Activated naive CD4-positive, alpha-beta T cell treated with anti-CD3 and anti-CD28 coated beads, Interleukin-2, amount 10 ng/mL, durations not matched to agents 7 days and 5 days (primary cell): ENCODE results near the gene STRADA.
"Not testable (repeated sequence)": the region's sequence is repeated elsewhere in the genome, so short reads cannot be mapped to it uniquely, and the experiment has no call there.

Experiments
- CTCF ChIA-PET: fragments of 350-600 bp; sonication (Branson Sonifier 250); formaldehyde crosslinking; loops from one replicate; lab custom pipeline; 2021; ENCODE audit warnings: antibody characterized with exemption; lab: Charles Lee
- DNase-seq: peaks from one replicate; pipeline ENCODE4 v3.0.0-alpha.2; 2020
- H3K27ac Mint-ChIP-seq: one replicate; pipeline ENCODE4 v1.8.0; 2021; ENCODE audit warnings: mild to moderate bottlenecking, moderate library complexity, mixed read lengths
- H3K27me3 Mint-ChIP-seq: one replicate; pipeline ENCODE4 v1.8.0; 2021; ENCODE audit warnings: mild to moderate bottlenecking, mixed read lengths
- H3K36me3 Mint-ChIP-seq: one replicate; pipeline ENCODE4 v1.8.0; 2021; ENCODE audit warnings: mixed read lengths
- H3K4me1 Mint-ChIP-seq: one replicate; pipeline ENCODE4 v1.8.0; 2021; ENCODE audit warnings: mixed read lengths
- H3K4me3 Mint-ChIP-seq: one replicate; pipeline ENCODE4 v1.8.0; 2021; ENCODE audit warnings: mild to moderate bottlenecking, moderate library complexity, mixed read lengths
- H3K9me3 Mint-ChIP-seq: one replicate; pipeline ENCODE4 v1.8.0; 2021; ENCODE audit warnings: mixed read lengths

The STRADA gene

DNA sequence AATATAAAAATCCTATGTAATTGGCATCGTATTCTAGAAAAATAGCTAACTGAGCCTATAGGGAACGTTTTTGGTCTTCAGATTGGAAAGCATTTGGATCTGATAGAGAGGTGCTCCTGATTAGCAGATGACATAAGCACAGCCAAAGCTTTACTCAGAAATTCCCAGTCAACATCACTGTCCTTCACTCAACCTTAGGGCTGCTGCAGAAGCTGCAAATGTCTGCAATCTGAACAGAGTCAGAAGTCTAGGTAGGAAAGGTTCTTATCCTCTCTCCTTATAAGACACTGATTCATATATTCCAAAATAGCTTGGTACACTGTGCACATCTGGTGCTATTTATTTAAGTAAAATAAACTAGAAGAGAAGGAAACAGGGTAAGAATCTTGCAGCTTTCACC is 19.2 kb downstream of the STRADA start:
- no peak for DNase-seq
- no peak overlapping the region for H3K4me3 Mint-ChIP-seq
- peaks cover 26% of the 10 kb centered on the region for H3K36me3 Mint-ChIP-seq
- no peaks in the 10 kb centered on the region for H3K27me3 Mint-ChIP-seq
- no peak overlapping the region for H3K27ac Mint-ChIP-seq
- CTCF ChIA-PET, result interaction anchor here (2.9 kb wide), 1 partner anchor 13 kb away, joined by 19 read pairs; no protein-coding TSS in a partner anchor
- no peaks in the 10 kb centered on the region for H3K9me3 Mint-ChIP-seq
- no peaks in the 10 kb centered on the region for H3K4me1 Mint-ChIP-seq

- not testable (repeated sequence) for H3K9me3 Mint-ChIP-seq, DNase-seq, H3K27me3 Mint-ChIP-seq, H3K4me1 Mint-ChIP-seq, H3K27ac Mint-ChIP-seq, H3K4me3 Mint-ChIP-seq
- CTCF ChIA-PET, result interaction anchor here (0.6 to 2.9 kb wide), 3 partner anchors 10 to 157 kb away, joined by 3 to 19 read pairs (median 3); no protein-coding TSS in a partner anchor
- peaks cover 24% of the 10 kb centered on the region for H3K36me3 Mint-ChIP-seq
These were observed 21.4 kb downstream of the STRADA start for GRCh38 chr17:63720194-63720593.

- CTCF ChIA-PET, result no interaction called here
- Mint-ChIP-seq H3K4me1 (no peaks in the 10 kb centered on the region), H3K4me3 (no peak overlapping the region), H3K27me3 (no peaks in the 10 kb centered on the region), H3K9me3 (no peaks in the 10 kb centered on the region), H3K36me3 (peaks cover 22% of the 10 kb centered on the region), H3K27ac (no peak overlapping the region)
- DNase-seq, result no peak
These were observed 22.6 kb downstream of the STRADA start for GRCh38 chr17:63718988-63719387.

DNA sequence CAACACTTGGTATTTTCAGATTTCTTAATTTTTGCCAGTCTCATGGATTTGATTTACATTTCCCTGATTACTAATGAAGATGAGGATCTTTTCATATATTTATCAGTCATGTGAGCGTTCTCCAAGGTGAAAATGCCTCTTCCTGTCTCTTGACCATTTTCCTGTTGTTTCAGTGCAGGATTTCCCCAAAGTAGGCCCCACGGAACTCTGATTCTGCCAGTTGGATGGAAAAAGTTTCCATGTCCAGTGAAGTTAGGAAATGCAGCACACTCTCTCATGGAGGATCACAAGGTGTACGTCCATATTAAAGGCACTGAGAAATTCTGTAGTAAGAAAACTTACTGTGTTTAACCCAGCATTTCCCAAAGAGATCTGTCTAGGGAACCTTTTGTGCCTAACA is 25.2 kb downstream of the STRADA start:
- Mint-ChIP-seq H3K36me3 (peaks cover 26% of the 10 kb centered on the region), H3K27ac (no peak overlapping the region), H3K27me3 (no peaks in the 10 kb centered on the region), H3K9me3 (no peaks in the 10 kb centered on the region), H3K4me1 (no peaks in the 10 kb centered on the region), H3K4me3 (no peak overlapping the region)
- no peak for DNase-seq
- CTCF ChIA-PET, result no interaction called here

DNA sequence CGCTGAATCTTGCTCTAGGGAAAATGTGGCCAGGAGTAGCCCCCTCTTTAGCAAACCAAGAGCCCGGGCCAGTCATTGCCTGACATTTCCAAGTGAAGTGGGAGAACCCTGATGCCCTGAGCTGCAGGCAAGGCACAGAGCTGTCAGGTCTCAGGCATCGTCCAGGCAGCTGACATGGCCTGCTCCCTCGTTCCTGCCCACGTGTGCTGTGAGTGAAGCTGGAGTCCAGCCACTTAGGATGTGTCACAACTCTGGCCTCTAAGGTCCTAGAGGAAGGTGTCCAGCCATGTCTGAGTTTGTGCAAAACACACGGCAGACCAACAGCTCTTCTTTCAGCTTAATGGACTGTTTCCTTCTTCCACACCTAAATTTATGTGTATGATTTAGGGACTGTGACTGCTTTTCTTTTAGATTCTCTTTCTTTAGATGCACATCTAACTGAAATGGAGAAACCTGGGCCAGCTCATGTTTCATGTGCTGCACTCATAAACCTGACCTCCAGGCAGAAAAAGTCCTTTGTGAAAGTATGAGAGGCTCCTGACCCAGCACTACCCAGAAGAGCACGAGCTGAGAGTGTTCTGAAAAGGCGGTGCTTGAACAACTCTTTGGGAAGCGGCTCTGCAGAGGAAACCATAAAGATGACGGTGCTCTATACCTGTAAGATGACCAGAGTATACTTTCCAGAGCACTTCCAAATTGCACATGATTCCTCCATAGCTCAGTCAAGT is 26.9 kb downstream of the STRADA start:
- Mint-ChIP-seq H3K4me1 (peaks cover 9% of the 10 kb centered on the region), H3K9me3 (no peaks in the 10 kb centered on the region), H3K27me3 (no peaks in the 10 kb centered on the region), H3K36me3 (peaks cover 32% of the 10 kb centered on the region), H3K27ac (no peak overlapping the region), H3K4me3 (no peak overlapping the region)
- no peak for DNase-seq
- CTCF ChIA-PET, result interaction anchor here (0.7 to 1.7 kb wide), 3 partner anchors 14 to 289 kb away, joined by 3 to 6 read pairs (median 3); no protein-coding TSS in a partner anchor

DNA sequence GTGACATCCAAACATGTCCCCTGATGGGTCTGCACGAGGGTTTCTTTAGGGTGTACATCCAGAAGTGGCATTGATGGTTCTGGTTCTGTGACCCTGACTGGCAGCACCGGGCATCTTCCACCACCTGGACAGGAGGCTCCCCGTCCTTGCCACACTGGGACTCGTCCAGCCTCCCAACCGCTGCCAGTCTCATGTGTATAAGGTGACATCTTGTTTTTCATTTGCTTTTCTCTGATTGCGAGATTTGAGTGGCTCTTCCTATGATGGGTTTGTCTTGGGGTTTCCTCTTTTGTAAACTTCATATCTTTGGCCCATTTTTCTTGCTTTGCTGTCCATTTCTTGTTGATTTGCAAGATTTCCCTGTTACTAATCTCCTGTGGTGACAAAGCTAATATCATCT is 32.5 kb downstream of the STRADA start:
- Mint-ChIP-seq H3K36me3 (peaks cover 51% of the 10 kb centered on the region), H3K27me3 (no peaks in the 10 kb centered on the region), H3K4me1 (peaks cover 61% of the 10 kb centered on the region), H3K27ac (peak overlapping the region; percentile 1), H3K9me3 (no peaks in the 10 kb centered on the region), H3K4me3 (no peak overlapping the region)
- DNase-seq, result no peak
- CTCF ChIA-PET, result interaction anchor here (0.7 to 3.9 kb wide), 7 partner anchors 11 to 283 kb away, joined by 3 to 42 read pairs (median 17); partner anchors contain the start of gene MAP3K3

DNA sequence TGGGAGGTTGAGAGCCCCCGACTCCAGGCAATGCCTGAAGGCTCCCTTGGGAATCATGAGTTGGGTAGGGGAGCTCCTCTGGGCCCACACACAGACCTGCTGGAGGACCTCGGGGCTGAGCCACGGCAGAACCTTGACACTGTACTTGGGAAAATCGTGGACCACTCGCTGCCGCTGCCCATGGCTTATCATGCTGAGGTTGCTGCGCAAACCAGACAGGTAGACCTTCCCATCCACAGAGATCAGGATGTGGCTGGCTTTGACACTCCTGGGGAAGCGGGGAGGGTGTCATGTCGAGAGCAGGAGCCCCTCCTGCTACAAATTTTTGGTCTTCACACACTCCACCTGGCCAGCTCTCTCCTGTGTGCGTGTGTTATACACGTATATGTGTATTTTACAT is 34.4 kb downstream of the STRADA start:
- Mint-ChIP-seq H3K4me1 (peaks cover 81% of the 10 kb centered on the region), H3K36me3 (peaks cover 63% of the 10 kb centered on the region), H3K27ac (peak overlapping the region; percentile 83), H3K4me3 (peak overlapping the region; percentile 38), H3K27me3 (no peaks in the 10 kb centered on the region), H3K9me3 (no peaks in the 10 kb centered on the region)
- CTCF ChIA-PET, result interaction anchor here (1.0 to 2.8 kb wide), 3 partner anchors 10 to 281 kb away, joined by 3 to 14 read pairs (median 3); no protein-coding TSS in a partner anchor
- DNase-seq, result no peak

DNA sequence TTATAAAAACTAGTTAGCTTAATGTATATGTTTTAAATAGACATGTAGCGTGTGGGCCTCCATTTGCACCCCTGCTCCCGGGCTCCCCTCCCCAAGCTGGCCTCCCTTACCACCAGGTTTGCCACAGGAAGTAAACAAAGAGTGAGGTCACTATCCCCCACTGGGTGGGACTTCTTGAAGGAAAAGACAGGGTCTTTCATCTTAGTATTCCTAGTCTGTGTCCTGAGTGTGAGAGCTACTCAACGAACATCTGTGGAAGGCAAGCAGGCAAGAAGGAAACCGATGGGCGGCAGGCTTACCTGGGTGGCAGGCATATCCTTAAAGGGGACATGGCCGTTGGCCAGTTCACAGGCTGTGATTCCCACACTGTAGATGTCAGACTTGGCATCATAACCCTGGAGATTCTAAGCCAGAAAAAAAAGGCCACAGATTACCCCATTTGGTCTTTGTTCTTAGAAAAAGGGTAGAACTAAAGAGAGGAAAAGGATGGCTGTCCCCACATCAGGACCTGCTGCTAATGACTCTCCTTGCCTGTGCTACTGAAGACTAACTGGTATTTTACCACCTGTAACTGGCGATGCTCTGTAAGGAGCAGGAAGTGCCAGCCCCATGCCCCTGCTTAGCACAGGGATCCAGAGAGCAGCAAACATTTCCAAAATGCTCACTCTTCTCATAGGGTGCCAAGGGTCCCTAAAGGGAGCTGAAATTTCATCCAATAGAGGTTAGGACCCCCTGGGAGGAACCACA is 35.1 kb downstream of the STRADA start:
- H3K9me3 Mint-ChIP-seq, result no peaks in the 10 kb centered on the region
- DNase-seq, result peak; percentile 48
- H3K27ac Mint-ChIP-seq, result peak overlapping the region; percentile 83
- H3K27me3 Mint-ChIP-seq, result no peaks in the 10 kb centered on the region
- H3K36me3 Mint-ChIP-seq, result peaks cover 60% of the 10 kb centered on the region
- peaks cover 86% of the 10 kb centered on the region for H3K4me1 Mint-ChIP-seq
- peak overlapping the region; percentile 63 for H3K4me3 Mint-ChIP-seq
- CTCF ChIA-PET, result interaction anchor here (1.0 to 2.8 kb wide), 4 partner anchors 9 to 128 kb away, joined by 3 to 14 read pairs (median 4); no protein-coding TSS in a partner anchor

GRCh38 chr17:63705657-63706056 is 35.9 kb downstream of the STRADA start:
- H3K4me1 Mint-ChIP-seq, result peaks cover 88% of the 10 kb centered on the region
- H3K27ac Mint-ChIP-seq, result peak overlapping the region; percentile 83
- H3K4me3 Mint-ChIP-seq, result peak overlapping the region; percentile 38
- no peaks in the 10 kb centered on the region for H3K9me3 Mint-ChIP-seq
- H3K36me3 Mint-ChIP-seq, result peaks cover 65% of the 10 kb centered on the region
- CTCF ChIA-PET, result interaction anchor here (1.0 to 2.8 kb wide), 3 partner anchors 8 to 30 kb away, joined by 3 to 14 read pairs (median 5); no protein-coding TSS in a partner anchor
- no peaks in the 10 kb centered on the region for H3K27me3 Mint-ChIP-seq
- no peak for DNase-seq

GRCh38 chr17:63704836-63705235 is 36.8 kb downstream of the STRADA start:
- peaks cover 59% of the 10 kb centered on the region for H3K36me3 Mint-ChIP-seq
- peaks cover 80% of the 10 kb centered on the region for H3K4me1 Mint-ChIP-seq
- CTCF ChIA-PET, result interaction anchor here (2.8 kb wide), 1 partner anchor 7 kb away, joined by 14 read pairs; no protein-coding TSS in a partner anchor
- no peaks in the 10 kb centered on the region for H3K9me3 Mint-ChIP-seq
- no peak overlapping the region for H3K4me3 Mint-ChIP-seq
- no peak for DNase-seq
- H3K27me3 Mint-ChIP-seq, result no peaks in the 10 kb centered on the region
- peak overlapping the region; percentile 83 for H3K27ac Mint-ChIP-seq

DNA sequence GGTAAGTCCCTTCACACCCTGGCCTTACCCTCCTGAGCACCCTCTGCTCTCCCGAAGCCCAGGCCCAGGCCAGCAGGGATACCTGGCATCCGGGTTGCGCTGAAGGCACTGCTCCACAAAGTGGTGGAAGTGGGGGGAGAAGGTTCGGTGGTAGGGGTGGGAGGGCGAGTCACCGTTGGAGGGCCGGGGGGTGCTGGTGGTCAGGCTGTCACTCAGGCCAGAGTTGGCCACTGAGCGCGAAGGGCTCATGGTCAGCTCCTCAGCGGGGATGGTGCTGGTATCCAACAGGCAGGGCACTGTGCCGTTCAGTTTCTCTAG is 37.4 kb downstream of the STRADA start:
- Mint-ChIP-seq H3K27me3 (no peaks in the 10 kb centered on the region), H3K36me3 (peaks cover 54% of the 10 kb centered on the region)

DNA sequence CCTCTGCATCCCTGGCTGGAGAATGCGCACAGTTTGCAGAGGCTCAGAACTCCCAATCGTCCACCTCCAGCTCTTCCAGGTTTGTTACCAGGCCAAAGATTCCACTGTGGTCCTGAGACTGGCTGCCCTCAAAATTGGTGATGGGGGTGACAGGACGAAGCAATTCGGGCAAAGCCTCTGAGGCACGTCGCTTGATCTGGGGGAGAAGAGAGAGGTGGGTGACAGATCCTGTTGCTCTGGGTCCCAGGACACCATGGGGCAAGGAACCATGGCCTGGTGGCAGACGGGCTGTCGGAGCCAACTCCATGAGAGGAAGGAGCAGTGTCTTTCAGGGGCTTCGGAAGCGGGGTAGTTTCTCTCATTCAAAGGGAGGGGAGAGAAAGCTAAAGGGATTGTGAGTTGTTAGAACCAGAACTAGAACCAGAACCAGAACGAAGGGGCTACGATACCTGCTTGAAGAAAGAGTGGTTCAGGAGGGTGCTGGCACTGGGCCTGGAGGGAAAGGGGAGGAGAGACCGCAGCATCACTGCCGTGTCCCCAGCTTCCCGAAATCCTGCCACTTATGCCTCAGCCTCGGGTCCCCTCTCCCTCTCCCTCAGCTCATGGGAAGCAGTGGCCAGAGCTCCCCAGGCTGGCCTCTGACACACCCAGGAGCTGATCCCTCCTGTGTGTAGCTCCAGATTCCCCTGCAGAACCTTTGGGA is 37.9 kb downstream of the STRADA start:
- DNase-seq, result no peak
- CTCF ChIA-PET, result interaction anchor here (1.0 kb wide), 1 partner anchor 278 kb away, joined by 3 read pairs; no protein-coding TSS in a partner anchor
- H3K27me3 Mint-ChIP-seq, result no peaks in the 10 kb centered on the region
- peaks cover 51% of the 10 kb centered on the region for H3K36me3 Mint-ChIP-seq
- peak overlapping the region; percentile 94 for H3K4me3 Mint-ChIP-seq
- peaks cover 69% of the 10 kb centered on the region for H3K4me1 Mint-ChIP-seq
- no peaks in the 10 kb centered on the region for H3K9me3 Mint-ChIP-seq
- H3K27ac Mint-ChIP-seq, result peak overlapping the region; percentile 99

More for the DNA sequence above, 37.4 kb downstream of the STRADA start:
- Mint-ChIP-seq H3K4me1 (peaks cover 74% of the 10 kb centered on the region), H3K9me3 (no peaks in the 10 kb centered on the region), H3K4me3 (peak overlapping the region; percentile 94), H3K27ac (peak overlapping the region; percentile 99)
- DNase-seq, result no peak
- CTCF ChIA-PET, result no interaction called here

GRCh38 chr17:63703029-63703428 is 38.6 kb downstream of the STRADA start:
- Mint-ChIP-seq H3K4me3 (peak overlapping the region; percentile 94), H3K27ac (peak overlapping the region; percentile 99), H3K36me3 (peaks cover 51% of the 10 kb centered on the region), H3K27me3 (peaks cover 2% of the 10 kb centered on the region), H3K9me3 (no peaks in the 10 kb centered on the region), H3K4me1 (peaks cover 62% of the 10 kb centered on the region)
- no peak for DNase-seq
- CTCF ChIA-PET, result interaction anchor here (1.0 to 2.2 kb wide), 3 partner anchors 8 to 277 kb away, joined by 3 to 9 read pairs (median 4); no protein-coding TSS in a partner anchor

- H3K36me3 Mint-ChIP-seq, result peaks cover 54% of the 10 kb centered on the region
- CTCF ChIA-PET, result interaction anchor here (1.3 to 2.2 kb wide), 2 partner anchors 8 to 32 kb away, joined by 4 to 9 read pairs; no protein-coding TSS in a partner anchor
- peaks cover 64% of the 10 kb centered on the region for H3K4me1 Mint-ChIP-seq
- H3K4me3 Mint-ChIP-seq, result peak overlapping the region; percentile 94
- H3K27me3 Mint-ChIP-seq, result peaks cover 5% of the 10 kb centered on the region
- no peaks in the 10 kb centered on the region for H3K9me3 Mint-ChIP-seq
- DNase-seq, result peak; percentile 35
- peak overlapping the region; percentile 99 for H3K27ac Mint-ChIP-seq
These were observed 38.9 kb downstream of the STRADA start for GRCh38 chr17:63702721-63703015.
